ENCODE measurements around the gene PACSIN1.

DNA sequence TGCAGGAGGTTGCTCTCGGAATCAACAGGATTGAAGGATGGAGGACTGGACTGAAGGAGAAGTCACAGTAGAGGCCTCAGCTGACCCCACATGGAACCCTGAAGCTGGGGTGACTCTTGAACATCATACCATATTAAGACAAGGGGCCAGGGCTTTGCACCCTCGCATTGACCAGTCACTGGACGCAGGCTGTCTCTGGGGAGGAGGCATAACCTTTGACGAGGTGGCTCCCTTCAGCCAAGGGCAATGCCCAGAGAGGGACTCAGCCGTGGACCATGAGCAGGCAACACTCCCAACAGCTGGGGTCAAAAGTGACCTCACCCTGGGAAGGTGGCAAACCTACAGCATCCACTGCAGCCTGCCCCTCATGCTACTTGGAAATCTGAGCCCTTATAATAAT is 21.7 kb downstream of the PACSIN1 start:
- TF ChIP-seq POLR2A (IDR thresholded peaks at IDR 0.05): no peak
- TF ChIP-seq CTCF (IDR thresholded peaks at IDR 0.05): no peak
